Measurements from ENCODE around the gene SDC3. TPM values are rescaled to one million over a fixed set of nuclear protein-coding genes. Genes with fewer than 3 reads are reported as not detected.

Gene SDC3
- total RNA-seq, 1 donor from 2014 or later: 36.4 TPM

DNA sequence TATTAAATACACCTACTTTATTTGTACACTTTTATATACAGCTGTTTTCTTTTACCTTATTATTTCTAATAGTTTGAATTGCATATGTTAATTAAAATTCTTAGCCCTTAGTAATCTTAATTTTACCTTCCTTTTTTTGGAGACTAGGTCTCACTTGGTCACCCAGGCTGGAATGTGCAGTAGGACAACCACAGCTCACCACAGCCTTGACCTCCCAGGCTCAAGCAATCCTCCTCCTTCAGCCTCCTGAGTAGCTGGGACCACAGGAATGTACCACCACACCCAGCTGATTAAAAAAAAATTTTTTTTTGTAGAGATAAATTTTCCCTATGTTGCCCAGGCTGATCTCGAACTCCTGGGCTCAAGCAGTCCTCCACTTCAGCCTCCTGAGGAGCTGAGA, 15.0 kb upstream of the SDC3 start:
- DNase-seq (ENCODE audit: low read depth): no peak
- TF ChIP-seq, protein P1, sequence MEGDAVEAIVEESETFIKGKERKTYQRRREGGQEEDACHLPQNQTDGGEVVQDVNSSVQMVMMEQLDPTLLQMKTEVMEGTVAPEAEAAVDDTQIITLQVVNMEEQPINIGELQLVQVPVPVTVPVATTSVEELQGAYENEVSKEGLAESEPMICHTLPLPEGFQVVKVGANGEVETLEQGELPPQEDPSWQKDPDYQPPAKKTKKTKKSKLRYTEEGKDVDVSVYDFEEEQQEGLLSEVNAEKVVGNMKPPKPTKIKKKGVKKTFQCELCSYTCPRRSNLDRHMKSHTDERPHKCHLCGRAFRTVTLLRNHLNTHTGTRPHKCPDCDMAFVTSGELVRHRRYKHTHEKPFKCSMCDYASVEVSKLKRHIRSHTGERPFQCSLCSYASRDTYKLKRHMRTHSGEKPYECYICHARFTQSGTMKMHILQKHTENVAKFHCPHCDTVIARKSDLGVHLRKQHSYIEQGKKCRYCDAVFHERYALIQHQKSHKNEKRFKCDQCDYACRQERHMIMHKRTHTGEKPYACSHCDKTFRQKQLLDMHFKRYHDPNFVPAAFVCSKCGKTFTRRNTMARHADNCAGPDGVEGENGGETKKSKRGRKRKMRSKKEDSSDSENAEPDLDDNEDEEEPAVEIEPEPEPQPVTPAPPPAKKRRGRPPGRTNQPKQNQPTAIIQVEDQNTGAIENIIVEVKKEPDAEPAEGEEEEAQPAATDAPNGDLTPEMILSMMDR (IDR thresholded peaks at IDR 0.05; ENCODE audit: insufficient read depth, low read length, poor library complexity, severe bottlenecking): no peak
- Histone ChIP-seq H3K4me3 (ENCODE audit: low read depth, low read length) (no peak overlapping the region), H3K36me3 (ENCODE audit: control insufficient read depth, insufficient read depth, low read length) (no peaks in the 10 kb centered on the region), H3K27me3 (ENCODE audit: control insufficient read depth, insufficient read depth, low read length) (no peaks in the 10 kb centered on the region)

DNA sequence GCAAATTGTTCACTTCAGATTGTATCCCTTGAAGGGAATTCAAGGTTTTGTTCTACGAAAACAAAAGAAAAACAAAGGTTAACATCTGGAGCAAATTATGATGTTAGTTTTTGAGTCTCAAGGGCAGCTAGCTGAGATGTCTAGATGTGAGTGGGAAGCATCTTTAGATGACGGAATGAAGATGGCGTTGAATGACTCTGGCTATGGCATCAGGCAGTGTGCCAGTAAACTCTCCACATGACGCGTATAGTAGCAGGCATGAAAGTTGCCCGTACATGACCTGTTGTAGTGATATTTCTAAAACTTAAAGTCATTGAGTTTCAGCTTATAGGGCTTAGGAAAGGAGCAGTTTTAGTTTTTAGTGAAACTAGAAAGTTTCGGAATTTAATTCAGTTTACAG, 12.3 kb upstream of the SDC3 start:
- H3K27me3 ChIP-seq (ENCODE audit: control insufficient read depth, insufficient read depth, low read length): no peaks in the 10 kb centered on the region
- no peak for DNase-seq (ENCODE audit: low read depth)
- TF ChIP-seq, protein P1 (IDR thresholded peaks at IDR 0.05; ENCODE audit: insufficient read depth, low read length, poor library complexity, severe bottlenecking): no peak

DNA sequence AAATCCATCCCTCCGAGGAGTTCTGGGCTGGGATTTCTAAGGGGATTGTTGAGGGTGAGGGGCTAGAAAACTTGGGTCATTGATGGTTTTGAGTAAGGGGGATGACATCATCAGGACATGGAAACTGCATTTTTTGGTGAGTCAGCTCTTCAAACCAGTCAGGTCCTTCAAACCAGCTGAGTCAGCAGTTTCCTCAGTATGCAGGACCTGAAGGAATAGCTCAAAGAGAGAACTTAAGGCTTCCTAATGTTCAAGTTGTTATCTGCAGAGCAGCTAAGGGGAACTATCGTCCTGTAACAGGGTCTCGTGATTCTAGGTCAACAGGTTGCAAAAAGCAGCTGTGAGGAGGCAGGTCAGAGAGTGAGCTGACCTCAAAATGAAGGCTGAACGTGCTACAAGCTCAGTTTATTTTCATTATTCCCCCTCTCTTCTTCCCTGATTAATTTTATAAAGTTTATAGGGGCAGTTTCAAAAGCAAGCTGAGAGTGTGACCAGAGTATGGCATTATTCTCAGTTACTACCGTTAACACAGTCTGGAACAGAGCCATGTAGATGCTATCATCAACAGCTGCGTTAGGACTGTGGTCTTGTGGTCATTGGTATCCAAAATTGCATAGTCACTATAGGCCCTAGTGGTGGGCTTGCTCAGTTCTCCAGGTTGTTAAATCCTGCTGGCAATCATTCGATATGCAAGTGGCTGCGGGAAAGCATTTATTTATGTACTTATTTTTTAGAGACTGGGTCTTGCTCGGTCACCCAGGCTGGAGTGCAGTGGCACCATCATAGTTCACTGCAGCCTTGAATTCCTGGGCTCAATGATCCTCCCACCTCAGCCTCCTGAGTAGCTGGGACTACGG, 10.7 kb upstream of the SDC3 start:
- H3K36me3 ChIP-seq (ENCODE audit: control insufficient read depth, insufficient read depth, low read length): no peaks in the 10 kb centered on the region
- TF ChIP-seq, protein P1 (IDR thresholded peaks at IDR 0.05; ENCODE audit: insufficient read depth, low read length, poor library complexity, severe bottlenecking): no peak
- peak; percentile 37 for DNase-seq (ENCODE audit: low read depth)
- no peaks in the 10 kb centered on the region for H3K27me3 ChIP-seq (ENCODE audit: control insufficient read depth, insufficient read depth, low read length)
- H3K4me3 ChIP-seq (ENCODE audit: low read depth, low read length): no peak overlapping the region

More for the DNA sequence above, 12.3 kb upstream of the SDC3 start:
- Histone ChIP-seq H3K36me3 (ENCODE audit: control insufficient read depth, insufficient read depth, low read length) (no peaks in the 10 kb centered on the region), H3K4me3 (ENCODE audit: low read depth, low read length) (no peak overlapping the region)

DNA sequence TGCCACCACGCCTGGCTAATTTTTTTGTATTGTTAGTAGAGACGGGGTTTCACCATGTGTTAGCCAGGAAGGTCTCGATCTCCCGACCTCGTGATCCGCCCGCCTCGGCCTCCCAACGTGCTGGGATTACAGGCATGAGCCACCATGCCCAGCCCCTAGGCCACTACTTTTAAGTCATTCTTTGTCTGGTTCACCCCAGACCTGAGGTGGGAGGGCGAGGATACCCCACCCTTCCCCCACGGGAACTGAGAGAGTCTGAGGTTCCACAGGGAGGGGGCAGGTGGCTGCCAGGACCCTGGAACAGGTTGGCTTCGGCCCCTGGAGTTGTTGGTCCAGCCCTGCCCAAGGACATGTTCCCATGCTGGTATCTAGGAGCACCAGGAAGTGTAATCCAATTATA, 7.7 kb upstream of the SDC3 start:
- TF ChIP-seq, protein P1 (IDR thresholded peaks at IDR 0.05; ENCODE audit: insufficient read depth, low read length, poor library complexity, severe bottlenecking): no peak
- H3K27me3 ChIP-seq (ENCODE audit: control insufficient read depth, insufficient read depth, low read length): no peaks in the 10 kb centered on the region
- H3K4me3 ChIP-seq (ENCODE audit: low read depth, low read length): no peak overlapping the region
- no peaks in the 10 kb centered on the region for H3K36me3 ChIP-seq (ENCODE audit: control insufficient read depth, insufficient read depth, low read length)
- DNase-seq (ENCODE audit: low read depth): no peak

DNA sequence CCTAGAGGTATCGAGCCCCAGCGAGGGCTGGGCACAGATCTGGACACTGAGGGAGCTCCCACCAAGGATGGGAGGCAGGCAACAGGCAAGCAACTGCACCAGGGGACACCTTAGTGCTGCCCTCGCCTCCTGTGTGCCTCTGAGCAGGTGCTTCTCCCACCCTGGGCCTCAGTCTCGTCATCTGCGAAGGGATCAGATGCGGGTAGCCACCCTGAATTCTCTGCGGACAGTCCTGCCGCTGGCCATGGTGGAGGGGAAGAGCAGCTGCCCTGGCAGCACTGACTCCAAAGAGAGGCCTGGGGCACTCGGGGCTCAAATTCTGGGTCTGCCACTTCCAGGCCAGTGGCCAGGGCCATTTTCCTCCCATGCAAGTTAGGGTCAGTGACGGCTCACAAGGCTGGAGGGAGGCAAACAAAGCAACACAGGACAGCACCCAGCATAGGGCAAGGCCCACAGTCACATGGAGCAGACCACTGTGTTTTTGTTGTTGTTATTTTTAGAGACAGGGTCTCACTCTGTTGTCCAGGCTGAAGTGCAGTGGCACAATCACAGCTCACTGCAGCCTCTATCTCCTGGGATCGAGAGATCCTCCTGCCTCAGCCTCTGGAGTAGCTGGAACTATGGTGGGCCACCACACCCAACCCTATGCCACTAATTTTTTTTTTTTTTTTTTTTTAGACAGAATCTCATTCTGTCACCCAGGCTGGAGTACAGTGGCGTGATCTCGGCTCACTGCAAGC, 7.1 kb upstream of the SDC3 start:
- DNase-seq (ENCODE audit: low read depth): no peak
- TF ChIP-seq, protein P1 (IDR thresholded peaks at IDR 0.05; ENCODE audit: insufficient read depth, low read length, poor library complexity, severe bottlenecking): no peak
- Histone ChIP-seq H3K4me3 (ENCODE audit: low read depth, low read length) (no peak overlapping the region), H3K27me3 (ENCODE audit: control insufficient read depth, insufficient read depth, low read length) (no peaks in the 10 kb centered on the region), H3K36me3 (ENCODE audit: control insufficient read depth, insufficient read depth, low read length) (no peaks in the 10 kb centered on the region)

Data from kidney epithelial cell (primary cell).